Astrocyte of the spinal cord (primary cell): ENCODE data around the gene ANKRD13C.
"Not testable (repeated sequence)": the region's sequence is repeated elsewhere in the genome, so short reads cannot be mapped to it uniquely, and the experiment has no call there.

ENCODE experiments used
- DNase-seq: peaks from one replicate; pipeline ENCODE4 v3.0.0; 2011; ENCODE audit warnings: low read depth, low spot score
- H3K4me3 ChIP-seq: 2 replicates; pipeline ENCODE4 v1.5.1; 2011; ENCODE audit warnings: low read depth, mild to moderate bottlenecking, low read length, moderate library complexity
- in situ Hi-C: cut with HindIII; loops from 2 replicates; pipeline ENCODE4 v1.10.0; 2017; ENCODE audit warnings: low sequenced_read_pairs
- TF ChIP-seq, protein P1 (sequence below): IDR thresholded peaks from 2 replicates; pipeline ENCODE4 v1.5.1; 2012; ENCODE audit warnings: low read depth, mild to moderate bottlenecking, low read length, inconsistent platforms

The ANKRD13C gene

DNA sequence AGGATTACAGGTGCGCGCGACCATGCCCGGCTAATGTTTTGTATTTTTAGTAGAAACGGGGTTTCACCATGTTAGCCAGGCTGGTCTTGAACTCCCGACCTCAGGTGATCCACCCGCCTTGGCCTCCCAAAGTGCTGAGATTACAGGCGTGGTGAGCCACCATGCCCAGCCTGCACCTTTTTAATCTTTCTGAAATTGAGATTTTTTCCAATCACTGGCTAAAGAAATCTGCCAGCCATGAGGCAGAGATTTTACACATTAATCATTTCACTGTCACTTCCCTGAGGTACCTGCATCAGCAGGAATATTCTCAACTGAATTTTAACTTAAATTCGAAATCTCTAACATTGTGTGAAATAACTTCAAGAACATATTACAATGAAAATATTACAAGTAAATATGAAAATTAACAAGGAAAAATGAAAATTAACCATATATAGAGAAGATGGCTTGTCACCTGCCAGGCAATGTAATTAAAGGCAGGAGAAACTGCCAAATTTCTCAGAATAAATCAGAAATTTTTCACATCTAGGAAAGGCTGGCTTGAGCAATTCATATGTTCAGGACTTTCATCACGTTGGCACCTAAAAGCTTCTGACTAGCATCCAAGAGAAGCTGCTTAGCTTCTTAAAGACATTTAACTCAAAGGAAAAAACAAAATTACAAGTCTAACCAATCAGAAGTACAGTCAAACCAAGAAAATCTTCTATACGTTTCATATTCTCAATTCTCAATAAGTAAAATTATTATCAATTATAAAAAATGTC lies 5.9 kb downstream of the ANKRD13C start:
- in situ Hi-C loops: no loop called here
- TF ChIP-seq, protein P1, sequence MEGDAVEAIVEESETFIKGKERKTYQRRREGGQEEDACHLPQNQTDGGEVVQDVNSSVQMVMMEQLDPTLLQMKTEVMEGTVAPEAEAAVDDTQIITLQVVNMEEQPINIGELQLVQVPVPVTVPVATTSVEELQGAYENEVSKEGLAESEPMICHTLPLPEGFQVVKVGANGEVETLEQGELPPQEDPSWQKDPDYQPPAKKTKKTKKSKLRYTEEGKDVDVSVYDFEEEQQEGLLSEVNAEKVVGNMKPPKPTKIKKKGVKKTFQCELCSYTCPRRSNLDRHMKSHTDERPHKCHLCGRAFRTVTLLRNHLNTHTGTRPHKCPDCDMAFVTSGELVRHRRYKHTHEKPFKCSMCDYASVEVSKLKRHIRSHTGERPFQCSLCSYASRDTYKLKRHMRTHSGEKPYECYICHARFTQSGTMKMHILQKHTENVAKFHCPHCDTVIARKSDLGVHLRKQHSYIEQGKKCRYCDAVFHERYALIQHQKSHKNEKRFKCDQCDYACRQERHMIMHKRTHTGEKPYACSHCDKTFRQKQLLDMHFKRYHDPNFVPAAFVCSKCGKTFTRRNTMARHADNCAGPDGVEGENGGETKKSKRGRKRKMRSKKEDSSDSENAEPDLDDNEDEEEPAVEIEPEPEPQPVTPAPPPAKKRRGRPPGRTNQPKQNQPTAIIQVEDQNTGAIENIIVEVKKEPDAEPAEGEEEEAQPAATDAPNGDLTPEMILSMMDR: no peak
- no peak for DNase-seq
- no peak overlapping the region for H3K4me3 ChIP-seq

DNA sequence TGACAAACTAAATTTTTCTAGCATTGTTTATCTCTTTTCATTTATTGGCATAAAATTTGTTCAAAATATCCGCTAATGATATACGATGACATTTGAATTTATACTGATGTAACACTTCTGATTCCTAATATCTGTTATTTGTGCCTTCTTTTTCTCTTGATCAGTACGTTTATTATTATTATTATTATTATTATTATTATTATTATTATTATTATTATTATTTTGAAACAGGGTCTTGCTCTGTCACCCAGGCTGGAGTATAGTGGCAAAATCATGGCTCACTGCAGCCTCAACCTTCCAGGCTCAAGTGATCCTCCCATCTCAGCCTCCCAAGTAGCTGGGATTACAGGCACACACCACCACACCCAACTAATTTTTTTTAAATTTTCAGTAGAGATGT lies 14.9 kb downstream of the ANKRD13C start:
- in situ Hi-C loops, DNase-seq, H3K4me3 ChIP-seq: not testable (repeated sequence)

DNA sequence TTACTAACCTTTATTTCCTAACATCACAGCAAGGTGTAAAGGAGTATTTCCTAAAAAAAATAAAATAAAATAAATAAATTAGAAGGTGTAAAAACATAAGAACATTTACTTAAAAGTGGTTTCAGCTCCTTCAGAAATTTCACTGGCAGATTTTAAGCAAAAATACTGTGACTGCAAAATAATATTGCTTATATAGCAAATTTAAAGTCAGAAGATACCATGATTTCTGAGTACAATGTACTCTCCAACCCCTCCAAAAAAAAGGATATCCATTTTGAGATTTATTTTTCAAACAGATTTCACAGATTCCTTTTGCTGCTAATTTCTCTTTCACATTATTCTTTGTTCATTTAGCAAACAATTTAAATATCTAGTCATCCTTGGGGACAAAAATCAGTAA lies 18.5 kb downstream of the ANKRD13C start:
- H3K4me3 ChIP-seq: no peak overlapping the region
- in situ Hi-C loops: no loop called here
- TF ChIP-seq, protein P1: no peak
- DNase-seq: no peak

DNA sequence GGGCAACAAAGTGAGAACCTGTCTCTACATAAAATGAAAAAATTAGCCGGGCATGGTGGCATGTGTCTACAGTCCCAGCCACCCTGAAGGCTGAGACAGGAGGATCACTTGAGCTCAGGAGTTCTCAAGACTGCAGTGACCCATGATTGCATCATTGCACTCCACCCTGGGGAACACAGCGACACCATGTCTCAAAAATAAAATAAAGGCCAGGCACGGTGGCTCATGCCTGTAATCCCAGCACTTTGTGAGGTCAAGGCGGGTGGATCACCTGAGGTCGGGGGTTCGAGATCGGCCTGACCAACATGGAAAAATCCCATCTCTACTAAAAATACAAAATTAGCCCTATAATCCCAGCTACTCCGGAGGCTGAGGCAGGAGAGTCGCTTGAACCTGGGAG lies 20.1 kb downstream of the ANKRD13C start:
- H3K4me3 ChIP-seq: no peak overlapping the region
- TF ChIP-seq, protein P1: no peak
- no peak for DNase-seq
- in situ Hi-C loops: no loop called here

DNA sequence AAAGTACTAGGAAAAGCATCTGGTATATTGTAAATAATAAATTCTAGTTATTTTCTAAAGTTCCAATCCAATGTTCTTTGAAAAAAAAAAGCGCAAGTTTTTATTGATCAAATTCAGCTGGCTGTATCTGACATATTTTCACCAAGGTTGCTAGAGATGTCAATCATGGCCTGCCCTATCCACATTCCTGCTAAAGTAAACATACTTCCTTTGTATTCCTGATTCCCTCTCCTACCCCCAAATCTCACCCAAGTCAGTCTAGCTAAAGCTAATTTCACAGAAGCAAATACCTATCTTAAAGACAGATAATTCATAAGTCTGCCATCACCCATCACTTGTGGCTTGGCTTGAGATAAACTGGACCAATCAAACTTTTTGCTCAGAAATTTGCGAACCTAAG lies 21.3 kb downstream of the ANKRD13C start:
- in situ Hi-C loops: no loop called here
- TF ChIP-seq, protein P1: no peak
- no peak overlapping the region for H3K4me3 ChIP-seq
- no peak for DNase-seq

DNA sequence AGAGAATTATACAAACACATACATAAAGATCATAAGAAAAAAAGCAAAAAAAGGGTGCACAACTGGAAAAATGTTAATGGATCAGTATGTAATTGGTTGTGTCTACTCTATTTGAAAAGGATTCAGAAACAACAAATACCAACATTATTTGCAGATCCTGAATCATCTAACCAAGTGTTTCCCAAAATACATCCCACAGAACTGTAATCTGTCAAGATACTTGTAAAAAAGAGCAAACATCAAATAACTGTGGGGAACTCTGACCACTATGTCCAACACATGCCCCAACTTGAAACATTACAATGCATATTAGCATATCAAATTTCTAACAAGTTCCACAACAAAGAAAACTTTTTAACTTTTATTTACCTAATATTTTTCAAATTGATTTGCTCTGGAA lies 22.6 kb downstream of the ANKRD13C start:
- in situ Hi-C loops: no loop called here
- no peak overlapping the region for H3K4me3 ChIP-seq
- TF ChIP-seq, protein P1: no peak
- DNase-seq: peak; percentile 30

DNA sequence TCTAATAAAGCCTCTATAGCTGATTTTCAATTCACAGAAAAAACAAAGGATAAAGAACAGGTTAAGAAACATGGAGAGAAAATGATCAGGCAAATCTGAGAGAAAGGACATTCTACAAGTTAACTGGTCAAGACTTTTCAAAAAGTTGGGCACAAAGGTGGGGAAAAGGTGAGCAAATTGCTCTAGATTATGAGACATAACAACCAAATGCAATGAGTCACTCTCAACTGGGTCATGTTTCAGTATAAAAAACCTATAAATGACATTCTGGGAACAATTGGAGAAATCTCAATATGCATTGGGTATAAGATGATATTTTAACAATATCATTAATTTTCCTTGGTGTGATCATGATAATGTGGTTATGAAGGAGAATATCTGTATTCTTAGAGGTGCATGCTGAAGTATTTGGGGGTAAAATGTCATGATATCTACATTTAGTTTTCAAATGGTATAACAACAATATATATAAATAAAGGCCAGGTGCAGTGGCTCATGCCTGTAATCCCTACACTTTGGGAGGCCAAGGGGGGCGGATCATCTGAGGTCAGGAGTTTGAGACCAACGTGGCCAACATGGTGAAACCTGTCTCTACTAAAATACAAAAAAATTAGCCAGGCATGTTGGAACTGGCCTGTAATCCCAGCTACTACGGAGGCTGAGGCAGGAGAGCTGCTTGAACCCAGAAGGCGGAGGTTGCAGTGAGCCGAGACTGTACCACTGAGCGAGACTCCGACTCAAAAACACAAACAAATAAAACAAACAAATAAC lies 27.0 kb downstream of the ANKRD13C start:
- TF ChIP-seq, protein P1: no peak
- in situ Hi-C loops: no loop called here
- H3K4me3 ChIP-seq: no peak overlapping the region
- peak; percentile 20 for DNase-seq
